K562 (cell line): ENCODE data around the gene ATP9A. TPM values are rescaled to one million over a fixed set of nuclear protein-coding genes. Genes with fewer than 3 reads are reported as not detected.

Source experiments
- ATAC-seq: fragments of 200-7000 bp; cut with Tn5 transposase; 3 replicates; pipeline ENCODE4 v1.9.1; 2020; ENCODE audit warnings: moderate library complexity
- BruUV-seq: library from RNA; stranded (reverse); fragments of 400-500 nt; replicated peaks from 2 replicates; lab custom pipeline; 2021; lab: Mats Ljungman, UMichigan
- CTCF ChIA-PET: fragments of 300-600 bp; formaldehyde crosslinking; extraction: SDS; loops from one replicate; lab custom pipeline; 2021; ENCODE audit warnings: low intra/inter-chr PET ratio; lab: Yijun Ruan, JAX
- POLR2A ChIA-PET: fragments of 300-600, 350-650 bp; sonication (Branson Sonifier 250); formaldehyde crosslinking; extraction: SDS; loops from one replicate; lab custom pipeline; 2021; ENCODE audit warnings: antibody characterized with exemption, inconsistent platforms; lab: Yijun Ruan, JAX
- DNase-seq, 4 experiments: peaks; one replicate each; pipeline versions ENCODE4 v3.0.0 to v3.0.0-alpha.2; 2011 to 2018; ENCODE audit warnings: low spot score in 3 of 4, mixed read lengths in 3 of 4; ENCODE audit errors: extremely low read depth in 1 of 4
- FAIRE-seq: peaks from 2 replicates; lab custom pipeline; 2011; peaks lifted over from hg19 to GRCh38; lab: Jason Lieb, UNC
- H2AFZ ChIP-seq: 2 replicates; pipeline ENCODE4 v1.6.0; 2011; ENCODE audit warnings: low read depth, low read length, control low read depth, inconsistent platforms
- H3K27ac ChIP-seq: fragments of 200-600 bp; 3 replicates; pipeline ENCODE4 v1.8.0; 2011; ENCODE audit warnings: low read depth, mild to moderate bottlenecking, control low read depth, inconsistent platforms, low read length, moderate library complexity, mixed read lengths; ENCODE audit errors: extremely low read depth
- H3K27me3 ChIP-seq, 2 experiments: fragments of 300-600 bp in 1 of 2; 2 replicates in 1 of 2; 3 replicates in 1 of 2; pipeline versions ENCODE4 v1.6.0 to v1.8.0; 2011; ENCODE audit warnings: inconsistent platforms in 2 of 2, low read length in 2 of 2, mild to moderate bottlenecking in 1 of 2, mixed read lengths in 1 of 2, moderate library complexity in 1 of 2; ENCODE audit not compliant: control insufficient read depth in 2 of 2, insufficient read depth in 2 of 2
- H3K36me3 ChIP-seq: fragments of 300-600 bp; 3 replicates; pipeline ENCODE4 v1.8.0; 2011; ENCODE audit warnings: mild to moderate bottlenecking, low read length, inconsistent platforms; ENCODE audit not compliant: control insufficient read depth, insufficient read depth
- H3K4me1 ChIP-seq, 2 experiments: fragments of 200-600 bp in 1 of 2; replicated peaks in 1 of 2; 2 replicates in 1 of 2; 3 replicates in 1 of 2; pipeline versions ENCODE4 v1.5.1 to v1.8.0; 2011; ENCODE audit warnings: inconsistent platforms in 2 of 2, low read length in 2 of 2, mild to moderate bottlenecking in 1 of 2, mixed read lengths in 1 of 2, moderate library complexity in 1 of 2; ENCODE audit not compliant: control insufficient read depth in 2 of 2, insufficient read depth in 2 of 2
- H3K4me2 ChIP-seq: 2 replicates; pipeline ENCODE4 v1.6.1; 2011; ENCODE audit warnings: low read length, control low read depth, inconsistent platforms, mixed read lengths; ENCODE audit not compliant: insufficient read depth
- H3K4me3 ChIP-seq: fragments of 200-600 bp; sonication (generic), shearing (Covaris generic); 2 replicates; pipeline ENCODE4 v1.5.1; 2016; ENCODE audit warnings: control low read depth, inconsistent platforms
- H3K79me2 ChIP-seq: fragments of 200-600 bp; 3 replicates; pipeline ENCODE4 v1.8.0; 2011; ENCODE audit warnings: low read length, inconsistent platforms; ENCODE audit not compliant: control insufficient read depth, insufficient read depth
- H3K9ac ChIP-seq, 2 experiments: 2 replicates each; pipeline versions ENCODE4 v1.6.0 to v1.6.1; 2011; ENCODE audit warnings: low read depth in 2 of 2, low read length in 2 of 2, control low read depth in 1 of 2, inconsistent platforms in 1 of 2, mild to moderate bottlenecking in 1 of 2, mixed read lengths in 1 of 2; ENCODE audit not compliant: insufficient read depth in 1 of 2
- H3K9me1 ChIP-seq: one replicate; pipeline ENCODE4 v1.6.0; 2011; ENCODE audit warnings: inconsistent platforms, mild to moderate bottlenecking, low read length, moderate library complexity; ENCODE audit not compliant: control insufficient read depth, insufficient read depth
- H3K9me3 ChIP-seq: replicated peaks from 2 replicates; pipeline ENCODE4 v1.5.1; 2011; ENCODE audit warnings: low read depth, low read length, inconsistent platforms; ENCODE audit not compliant: control insufficient read depth, insufficient read depth
- H4K20me1 ChIP-seq: replicated peaks from 2 replicates; pipeline ENCODE4 v1.6.1; 2011; ENCODE audit warnings: low read length, inconsistent platforms, mixed read lengths; ENCODE audit not compliant: control insufficient read depth, insufficient read depth
- CHD1 ChIP-seq: fragments of 200-600 bp; sonication (generic); IDR thresholded peaks from one replicate; pipeline ENCODE4 v1.6.1; 2012; ENCODE audit warnings: mild to moderate bottlenecking, moderate library complexity, low read length, inconsistent platforms
- CSDE1 ChIP-seq, 2 experiments: fragments of 450-650 bp; IDR thresholded peaks; 2 replicates each; pipeline ENCODE4 v1.6.1; 2016; ENCODE audit warnings: mild to moderate bottlenecking in 1 of 2
- FUS ChIP-seq: fragments of 200-400 bp; formaldehyde crosslinking; optimal IDR thresholded peaks from 2 replicates; pipeline ENCODE3; 2017; ENCODE audit warnings: low read depth, low read length
- KAT2B ChIP-seq: IDR thresholded peaks from one replicate; pipeline ENCODE4 v1.6.1; 2012; ENCODE audit warnings: low read depth, mild to moderate bottlenecking, control low read depth, inconsistent platforms, low read length, moderate library complexity
- MTA1 ChIP-seq: fragments of 450-650 bp; IDR thresholded peaks from 2 replicates; pipeline ENCODE4 v1.6.1; 2017; ENCODE audit warnings: borderline replicate concordance
- NFIC ChIP-seq: fragments of 450-650 bp; IDR thresholded peaks from 2 replicates; pipeline ENCODE4 v1.6.1; 2017; ENCODE audit warnings: mild to moderate bottlenecking, inconsistent platforms
- PHB ChIP-seq: fragments of 250-450 bp; sonication (Bioruptor Pico); IDR thresholded peaks from 2 replicates; pipeline ENCODE4 v1.5.0; 2021
- POLR3G ChIP-seq: IDR thresholded peaks from 2 replicates; pipeline ENCODE4 v1.6.1; 2011; ENCODE audit not compliant: insufficient read length, insufficient replicate concordance; ENCODE audit errors: extremely low read depth
- ZNF384 ChIP-seq: IDR thresholded peaks from 2 replicates; pipeline ENCODE4 v1.6.1; 2012; ENCODE audit warnings: low read depth, low read length, improper control_type of control experiment
- ZNF77 ChIP-seq: fragments of 250-450 bp; sonication (Bioruptor Pico); IDR thresholded peaks from 2 replicates; pipeline ENCODE4 v1.5.0; 2020
- WGBS: fragments of 100-300 bp; shearing (Covaris generic); methylation state at CpG from one replicate; pipeline ENCODE4 v1.1.6; 2016; ENCODE audit warnings: low coverage, mixed read lengths; ENCODE audit not compliant: insufficient coverage; ENCODE audit errors: missing lambda C conversion rate; 5-methylcytosine and 5-hydroxymethylcytosine counted together
- in situ Hi-C: fragments of 300-500 bp; cut with MboI; formaldehyde crosslinking; loops from 4 replicates; pipeline ENCODE4 v1.15.0; 2018; ENCODE audit warnings: inconsistent platforms, mixed read lengths
- intact Hi-C: fragments of 100-400 bp; cut with micrococcal nuclease; formaldehyde crosslinking; loops from 2 replicates; pipeline ENCODE4 v1.14.2; 2022
- polyA plus RNA-seq, 8 experiments: library from polyadenylated mRNA; depleted of rRNA in 4 of 8; stranded (reverse) in 5 of 8; unstranded in 3 of 8; fragments of >200 nt; fragmentation: Nextera tagmentation in 2 of 8; fragmentation: Illumina TruSeq in 1 of 8; extraction: Ambion mirVana in 2 of 8; extraction: Trizol in 1 of 8; gene quantifications; 2 replicates each; pipeline versions ENCODE4 v1.2.1 to v1.2.3, GENCODE V29; 2011 to 2014; ENCODE audit warnings: inconsistent platforms in 1 of 8, missing spikeins in 1 of 8
- total RNA-seq, 7 experiments: library from RNA; depleted of rRNA in 6 of 7; stranded (reverse); fragments of >200 nt in 6 of 7; fragmentation: Illumina TruSeq in 2 of 7; extraction: Trizol in 2 of 7; gene quantifications; 2 replicates each; pipeline versions ENCODE4 v1.2.1 to v1.2.3, GENCODE V29; 2011 to 2021; ENCODE audit warnings: low replicate concordance in 1 of 7
- TF ChIP-seq, protein P1 (sequence below): fragments of 200-800 bp; sonication (Bioruptor generic); IDR thresholded peaks from 2 replicates; pipeline ENCODE4 v1.6.1; 2016; ENCODE audit warnings: missing genetic modification characterization, missing compliant biosample characterization
- TF ChIP-seq, protein P2 (sequence below): fragments of 250-450 bp; sonication (Bioruptor Pico); IDR thresholded peaks from 2 replicates; pipeline ENCODE4 v1.4.0; 2020
- TF ChIP-seq, protein P3 (sequence below): sonication (generic); formaldehyde crosslinking; IDR thresholded peaks from 2 replicates; pipeline ENCODE4 v1.8.0; 2022; ENCODE audit warnings: missing genetic modification reagents, mild to moderate bottlenecking, borderline replicate concordance

Gene ATP9A
- total and polyA plus RNA-seq, 9 of the 15 experiments (the other 6 are each of a cell fraction or from before 2014, with no cell fraction given), result 0.18 to 0.62 (median 0.29) TPM

DNA sequence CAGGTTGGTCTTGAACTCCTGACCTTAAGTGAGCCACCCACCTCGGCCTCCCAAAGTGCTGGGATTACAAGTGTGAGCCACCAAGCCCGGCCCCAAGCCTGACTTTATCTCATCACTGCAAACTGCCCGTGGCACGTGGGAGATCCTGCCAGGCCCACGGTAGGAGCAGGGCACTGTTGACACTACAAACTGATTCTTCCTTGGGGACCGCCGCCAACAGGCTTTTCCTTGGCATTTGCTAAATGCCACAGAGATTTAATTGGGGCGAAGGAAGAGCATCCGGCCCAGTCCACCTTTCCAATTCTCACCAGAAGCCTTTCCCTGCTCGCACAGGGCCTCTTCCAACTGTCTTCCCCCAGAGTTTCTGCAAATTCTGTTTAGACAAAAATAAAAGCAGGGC, 11.0 kb downstream of the ATP9A start:
- H3K36me3 ChIP-seq, result no peaks in the 10 kb centered on the region
- BruUV-seq, result no TSS peak
- no peaks in the 10 kb centered on the region for H4K20me1 ChIP-seq
- FAIRE-seq (no peak), ATAC-seq (no peak), DNase-seq (no peak)
- intact Hi-C loops, result no loop called here
- no peaks in the 10 kb centered on the region for H3K79me2 ChIP-seq
- H3K4me3 ChIP-seq, result no peak overlapping the region
- ChIA-PET CTCF (no interaction called here), POLR2A (no interaction called here)
- 5% methylated on average over 8 of the region's 10 CpGs for WGBS
- H3K27me3 ChIP-seq, result peaks cover 6 to 39% of the 10 kb centered on the region in 2 experiments; a peak in 3 of 5 replicates
- no peak overlapping the region for H3K27ac ChIP-seq
- no peaks in the 10 kb centered on the region; a peak in 1 of 5 replicates for H3K4me1 ChIP-seq
- no peak overlapping the region for H2AFZ ChIP-seq
- H3K4me2 ChIP-seq, result no peak overlapping the region
- in situ Hi-C loops, result no loop called here
- H3K9me1 ChIP-seq, result no peaks in the 10 kb centered on the region
- H3K9me3 ChIP-seq, result no peaks in the 10 kb centered on the region
- H3K9ac ChIP-seq, result no peak overlapping the region
- TF ChIP-seq CSDE1 (IDR thresholded peaks at IDR 0.05), result no peak
- no peak for TF ChIP-seq FUS
- TF ChIP-seq NFIC, result no peak
- no peak for TF ChIP-seq PHB (CRISPR knock-in tag)
- TF ChIP-seq, protein P1, sequence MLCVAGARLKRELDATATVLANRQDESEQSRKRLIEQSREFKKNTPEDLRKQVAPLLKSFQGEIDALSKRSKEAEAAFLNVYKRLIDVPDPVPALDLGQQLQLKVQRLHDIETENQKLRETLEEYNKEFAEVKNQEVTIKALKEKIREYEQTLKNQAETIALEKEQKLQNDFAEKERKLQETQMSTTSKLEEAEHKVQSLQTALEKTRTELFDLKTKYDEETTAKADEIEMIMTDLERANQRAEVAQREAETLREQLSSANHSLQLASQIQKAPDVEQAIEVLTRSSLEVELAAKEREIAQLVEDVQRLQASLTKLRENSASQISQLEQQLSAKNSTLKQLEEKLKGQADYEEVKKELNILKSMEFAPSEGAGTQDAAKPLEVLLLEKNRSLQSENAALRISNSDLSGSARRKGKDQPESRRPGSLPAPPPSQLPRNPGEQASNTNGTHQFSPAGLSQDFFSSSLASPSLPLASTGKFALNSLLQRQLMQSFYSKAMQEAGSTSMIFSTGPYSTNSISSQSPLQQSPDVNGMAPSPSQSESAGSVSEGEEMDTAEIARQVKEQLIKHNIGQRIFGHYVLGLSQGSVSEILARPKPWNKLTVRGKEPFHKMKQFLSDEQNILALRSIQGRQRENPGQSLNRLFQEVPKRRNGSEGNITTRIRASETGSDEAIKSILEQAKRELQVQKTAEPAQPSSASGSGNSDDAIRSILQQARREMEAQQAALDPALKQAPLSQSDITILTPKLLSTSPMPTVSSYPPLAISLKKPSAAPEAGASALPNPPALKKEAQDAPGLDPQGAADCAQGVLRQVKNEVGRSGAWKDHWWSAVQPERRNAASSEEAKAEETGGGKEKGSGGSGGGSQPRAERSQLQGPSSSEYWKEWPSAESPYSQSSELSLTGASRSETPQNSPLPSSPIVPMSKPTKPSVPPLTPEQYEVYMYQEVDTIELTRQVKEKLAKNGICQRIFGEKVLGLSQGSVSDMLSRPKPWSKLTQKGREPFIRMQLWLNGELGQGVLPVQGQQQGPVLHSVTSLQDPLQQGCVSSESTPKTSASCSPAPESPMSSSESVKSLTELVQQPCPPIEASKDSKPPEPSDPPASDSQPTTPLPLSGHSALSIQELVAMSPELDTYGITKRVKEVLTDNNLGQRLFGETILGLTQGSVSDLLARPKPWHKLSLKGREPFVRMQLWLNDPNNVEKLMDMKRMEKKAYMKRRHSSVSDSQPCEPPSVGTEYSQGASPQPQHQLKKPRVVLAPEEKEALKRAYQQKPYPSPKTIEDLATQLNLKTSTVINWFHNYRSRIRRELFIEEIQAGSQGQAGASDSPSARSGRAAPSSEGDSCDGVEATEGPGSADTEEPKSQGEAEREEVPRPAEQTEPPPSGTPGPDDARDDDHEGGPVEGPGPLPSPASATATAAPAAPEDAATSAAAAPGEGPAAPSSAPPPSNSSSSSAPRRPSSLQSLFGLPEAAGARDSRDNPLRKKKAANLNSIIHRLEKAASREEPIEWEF, result no peak
- no peak for TF ChIP-seq MTA1
- TF ChIP-seq ZNF77 (CRISPR knock-in tag), result no peak
- TF ChIP-seq CHD1, result no peak
- TF ChIP-seq, protein P2, sequence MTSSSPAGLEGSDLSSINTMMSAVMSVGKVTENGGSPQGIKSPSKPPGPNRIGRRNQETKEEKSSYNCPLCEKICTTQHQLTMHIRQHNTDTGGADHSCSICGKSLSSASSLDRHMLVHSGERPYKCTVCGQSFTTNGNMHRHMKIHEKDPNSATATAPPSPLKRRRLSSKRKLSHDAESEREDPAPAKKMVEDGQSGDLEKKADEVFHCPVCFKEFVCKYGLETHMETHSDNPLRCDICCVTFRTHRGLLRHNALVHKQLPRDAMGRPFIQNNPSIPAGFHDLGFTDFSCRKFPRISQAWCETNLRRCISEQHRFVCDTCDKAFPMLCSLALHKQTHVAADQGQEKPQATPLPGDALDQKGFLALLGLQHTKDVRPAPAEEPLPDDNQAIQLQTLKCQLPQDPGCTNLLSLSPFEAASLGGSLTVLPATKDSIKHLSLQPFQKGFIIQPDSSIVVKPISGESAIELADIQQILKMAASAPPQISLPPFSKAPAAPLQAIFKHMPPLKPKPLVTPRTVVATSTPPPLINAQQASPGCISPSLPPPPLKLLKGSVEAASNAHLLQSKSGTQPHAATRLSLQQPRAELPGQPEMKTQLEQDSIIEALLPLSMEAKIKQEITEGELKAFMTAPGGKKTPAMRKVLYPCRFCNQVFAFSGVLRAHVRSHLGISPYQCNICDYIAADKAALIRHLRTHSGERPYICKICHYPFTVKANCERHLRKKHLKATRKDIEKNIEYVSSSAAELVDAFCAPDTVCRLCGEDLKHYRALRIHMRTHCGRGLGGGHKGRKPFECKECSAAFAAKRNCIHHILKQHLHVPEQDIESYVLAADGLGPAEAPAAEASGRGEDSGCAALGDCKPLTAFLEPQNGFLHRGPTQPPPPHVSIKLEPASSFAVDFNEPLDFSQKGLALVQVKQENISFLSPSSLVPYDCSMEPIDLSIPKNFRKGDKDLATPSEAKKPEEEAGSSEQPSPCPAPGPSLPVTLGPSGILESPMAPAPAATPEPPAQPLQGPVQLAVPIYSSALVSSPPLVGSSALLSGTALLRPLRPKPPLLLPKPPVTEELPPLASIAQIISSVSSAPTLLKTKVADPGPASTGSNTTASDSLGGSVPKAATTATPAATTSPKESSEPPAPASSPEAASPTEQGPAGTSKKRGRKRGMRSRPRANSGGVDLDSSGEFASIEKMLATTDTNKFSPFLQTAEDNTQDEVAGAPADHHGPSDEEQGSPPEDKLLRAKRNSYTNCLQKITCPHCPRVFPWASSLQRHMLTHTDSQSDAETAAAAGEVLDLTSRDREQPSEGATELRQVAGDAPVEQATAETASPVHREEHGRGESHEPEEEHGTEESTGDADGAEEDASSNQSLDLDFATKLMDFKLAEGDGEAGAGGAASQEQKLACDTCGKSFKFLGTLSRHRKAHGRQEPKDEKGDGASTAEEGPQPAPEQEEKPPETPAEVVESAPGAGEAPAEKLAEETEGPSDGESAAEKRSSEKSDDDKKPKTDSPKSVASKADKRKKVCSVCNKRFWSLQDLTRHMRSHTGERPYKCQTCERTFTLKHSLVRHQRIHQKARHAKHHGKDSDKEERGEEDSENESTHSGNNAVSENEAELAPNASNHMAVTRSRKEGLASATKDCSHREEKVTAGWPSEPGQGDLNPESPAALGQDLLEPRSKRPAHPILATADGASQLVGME (CRISPR knock-in tag), result no peak
- TF ChIP-seq, protein P3, sequence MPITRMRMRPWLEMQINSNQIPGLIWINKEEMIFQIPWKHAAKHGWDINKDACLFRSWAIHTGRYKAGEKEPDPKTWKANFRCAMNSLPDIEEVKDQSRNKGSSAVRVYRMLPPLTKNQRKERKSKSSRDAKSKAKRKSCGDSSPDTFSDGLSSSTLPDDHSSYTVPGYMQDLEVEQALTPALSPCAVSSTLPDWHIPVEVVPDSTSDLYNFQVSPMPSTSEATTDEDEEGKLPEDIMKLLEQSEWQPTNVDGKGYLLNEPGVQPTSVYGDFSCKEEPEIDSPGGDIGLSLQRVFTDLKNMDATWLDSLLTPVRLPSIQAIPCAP (CRISPR knock-in tag), result no peak
- TF ChIP-seq ZNF384, result no peak
- TF ChIP-seq POLR3G, result no peak
- no peak for TF ChIP-seq KAT2B
